Activated T-cell treated with anti-CD3 and anti-CD28 coated beads for 4 hours (primary cell): ENCODE measurements around the gene MRPL38.
A peak's percentile ranks its signal among the peaks of the same experiment; 100 is the strongest.

ENCODE experiments used
- DNase-seq: peaks from one replicate; pipeline ENCODE4 v3.0.0-alpha.2; 2020

MRPL38 gene

DNA sequence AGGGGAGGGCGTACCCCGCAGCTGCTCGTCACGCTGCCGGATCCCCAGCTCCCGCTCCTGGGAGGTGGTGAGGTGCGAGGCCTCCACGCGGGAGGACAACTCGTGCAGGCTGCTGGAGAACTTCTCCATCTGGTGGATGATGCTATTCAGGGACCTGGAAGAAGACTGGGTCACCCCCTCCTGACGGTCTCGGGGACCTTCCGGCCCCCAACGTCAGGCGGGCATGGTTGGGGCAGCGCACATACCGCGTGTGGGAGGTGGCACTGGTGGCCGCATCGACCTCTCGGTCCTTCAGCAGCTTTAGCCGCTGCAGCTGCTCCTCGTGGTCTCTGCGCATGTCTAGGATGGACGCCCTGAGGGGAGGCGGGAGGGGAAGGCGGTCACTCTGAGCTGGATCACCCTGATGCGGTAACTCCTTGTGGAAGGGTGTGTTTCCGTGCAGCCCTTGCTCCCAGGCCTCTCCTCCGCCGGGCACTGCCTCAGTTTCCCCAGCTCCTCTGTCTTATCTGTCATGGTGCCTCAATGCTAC is 13.3 kb upstream of the MRPL38 start:
- DNase-seq, result no peak

DNA sequence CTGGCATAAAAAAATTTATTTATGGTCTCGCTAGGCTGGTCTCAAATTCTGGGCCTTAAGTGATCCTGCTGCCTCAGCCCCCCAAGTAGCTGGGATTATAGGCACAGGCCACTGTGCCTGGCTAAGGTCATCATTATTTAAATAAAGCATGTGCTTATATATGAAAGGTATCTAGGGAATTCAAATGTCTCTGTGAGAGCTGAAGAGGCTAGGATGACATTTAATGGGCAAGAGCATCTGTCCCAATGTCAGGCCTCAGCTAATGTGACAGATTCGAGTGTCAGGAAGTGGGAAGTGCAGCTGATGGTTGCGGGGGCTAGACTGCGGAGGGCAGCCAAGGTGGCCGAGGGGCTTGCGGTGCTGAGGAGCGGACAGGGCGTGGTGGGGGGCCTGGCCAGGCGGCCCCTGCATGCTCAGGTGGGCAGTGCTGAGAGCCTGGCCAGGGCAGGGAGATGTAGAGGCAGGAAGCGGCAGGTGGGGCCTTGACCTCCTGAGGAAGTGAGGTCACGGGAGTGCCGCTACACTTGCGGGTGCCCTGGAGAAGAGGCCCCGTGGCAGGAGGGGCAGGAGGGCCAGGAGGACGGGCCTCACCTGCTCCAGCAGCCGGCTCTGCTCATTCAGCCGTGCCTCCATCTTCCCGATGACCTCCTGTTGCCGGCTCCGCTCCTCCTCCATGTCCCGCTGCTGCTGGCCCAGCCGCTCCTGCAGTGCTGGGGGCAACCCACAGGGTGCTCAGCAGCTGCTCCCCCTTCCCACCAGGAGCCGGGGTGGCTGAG is 12.6 kb upstream of the MRPL38 start:
- no peak for DNase-seq

DNA sequence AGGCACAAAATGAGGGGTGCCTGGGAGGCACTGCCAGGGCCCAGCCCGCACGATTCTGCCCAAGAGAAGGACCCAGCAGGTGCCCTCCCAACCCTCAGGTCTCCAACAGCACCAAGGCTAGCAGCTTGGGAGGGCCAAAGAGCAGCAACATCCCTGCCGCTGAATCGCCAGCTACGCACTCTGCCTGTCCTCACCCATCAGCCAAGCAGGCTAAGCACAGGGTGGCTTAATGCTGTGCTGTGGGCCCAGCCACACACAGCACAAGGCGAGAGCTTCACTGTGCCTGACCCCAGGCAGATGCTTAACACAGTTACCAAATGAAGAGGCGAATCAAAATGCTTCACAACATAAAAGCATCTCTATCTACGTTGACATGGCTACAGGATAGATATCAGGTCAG is 10.6 kb upstream of the MRPL38 start:
- no peak for DNase-seq

DNA sequence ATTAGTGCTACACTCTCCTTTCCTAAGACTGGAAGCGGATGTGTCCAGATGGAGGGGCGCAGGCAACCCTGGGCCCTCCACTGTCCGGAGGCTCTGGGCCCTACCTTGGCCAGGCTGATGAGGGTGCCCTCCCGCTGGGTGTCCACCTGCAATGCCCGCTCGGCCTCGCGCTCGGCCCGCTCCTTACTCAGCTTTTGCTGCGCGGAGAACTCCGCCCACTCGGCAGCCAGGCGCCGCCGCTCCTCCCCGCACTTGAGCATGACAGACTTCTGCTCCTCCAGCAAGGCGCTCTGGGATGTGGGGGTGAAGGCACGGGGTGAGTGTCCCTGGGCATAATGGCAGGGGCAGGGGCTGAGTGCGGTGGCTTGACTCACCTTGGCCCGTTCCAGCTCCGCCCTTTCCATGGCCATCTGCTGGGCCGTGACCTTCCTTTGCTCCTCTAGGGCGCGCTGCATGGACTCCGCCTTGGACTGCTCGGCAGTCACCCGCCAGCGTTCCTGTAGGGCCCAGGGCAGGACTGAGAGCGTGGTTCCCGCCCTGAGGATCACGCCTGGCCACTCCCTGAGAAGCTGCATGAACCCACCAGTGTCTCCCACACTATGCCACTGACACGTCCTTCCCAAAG is 10.1 kb upstream of the MRPL38 start:
- no peak for DNase-seq

DNA sequence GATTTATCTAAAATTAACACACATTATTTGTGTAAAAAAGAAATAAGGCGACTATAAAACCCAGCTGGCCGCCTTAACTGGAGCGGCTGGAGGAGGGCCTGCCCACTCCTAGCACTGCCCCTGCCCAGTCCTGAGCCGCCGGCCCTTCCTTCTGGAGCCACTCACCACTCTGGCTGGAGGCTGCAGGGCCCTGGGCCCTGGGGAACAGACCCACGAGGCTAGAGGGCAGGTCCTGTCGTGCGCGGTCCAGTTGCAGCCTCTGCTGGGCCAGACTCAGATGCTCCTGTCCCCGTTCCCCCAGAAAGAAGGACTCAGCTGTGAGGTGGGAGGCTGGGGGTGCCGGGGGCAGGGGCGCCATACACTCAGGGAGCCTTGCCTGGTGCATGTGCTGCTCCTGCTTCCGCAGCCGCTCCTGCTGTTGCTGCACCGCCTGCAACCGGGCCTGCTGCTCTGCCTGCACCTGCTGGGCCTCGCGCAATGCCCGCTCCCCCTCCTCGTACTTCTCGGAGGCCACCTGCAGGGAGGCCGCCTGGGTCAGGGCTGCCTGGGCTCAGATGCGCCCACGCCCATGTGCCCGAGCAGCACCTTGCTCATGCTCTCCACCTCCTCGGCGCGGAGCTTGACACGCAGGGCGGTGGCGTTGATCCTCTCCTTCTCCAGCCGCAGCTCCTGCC is 9.0 kb upstream of the MRPL38 start:
- DNase-seq, result no peak

DNA sequence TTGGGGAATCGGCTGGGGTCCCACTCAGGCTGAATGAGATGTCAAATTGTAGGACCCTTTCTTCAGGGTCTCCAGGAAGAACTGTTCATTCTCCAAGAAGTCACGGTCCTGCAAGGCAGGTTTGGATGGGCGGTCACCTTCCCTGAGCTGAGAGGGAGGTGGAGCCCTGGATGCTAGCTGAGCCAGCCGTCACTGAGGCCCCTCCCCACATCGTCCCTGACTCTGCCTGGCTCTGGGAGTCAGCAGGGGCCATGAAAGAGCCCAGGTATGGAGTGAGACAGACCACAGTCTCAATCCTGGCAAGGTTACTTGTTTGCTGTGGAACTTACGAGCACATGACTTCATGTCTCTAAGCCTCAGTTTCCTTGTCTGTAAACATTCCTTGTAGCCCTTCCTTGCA is 6.0 kb upstream of the MRPL38 start:
- DNase-seq, result no peak

DNA sequence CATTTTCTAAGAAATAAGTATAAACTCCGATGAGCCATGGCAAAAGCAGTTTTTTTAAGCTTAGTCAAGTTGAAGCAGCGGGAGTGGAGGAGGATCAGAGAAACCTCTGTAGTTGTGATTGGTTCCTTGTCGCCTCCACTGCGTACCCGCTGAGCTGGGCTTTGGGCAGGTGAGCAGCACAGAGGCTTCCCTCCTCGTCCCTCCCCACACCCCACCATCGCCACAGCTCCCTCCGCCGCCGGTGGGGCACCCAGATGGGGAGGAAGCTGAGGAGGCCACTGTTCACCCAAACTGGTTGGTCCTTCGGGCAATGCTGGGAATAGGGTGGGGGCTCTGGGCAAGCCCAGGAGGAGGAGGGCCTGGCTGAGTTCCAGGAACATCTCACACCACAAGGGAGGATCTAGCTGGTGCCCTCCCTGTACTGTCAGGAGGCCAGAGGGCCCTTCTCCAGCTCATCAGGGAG is 5.2 kb upstream of the MRPL38 start:
- no peak for DNase-seq

DNA sequence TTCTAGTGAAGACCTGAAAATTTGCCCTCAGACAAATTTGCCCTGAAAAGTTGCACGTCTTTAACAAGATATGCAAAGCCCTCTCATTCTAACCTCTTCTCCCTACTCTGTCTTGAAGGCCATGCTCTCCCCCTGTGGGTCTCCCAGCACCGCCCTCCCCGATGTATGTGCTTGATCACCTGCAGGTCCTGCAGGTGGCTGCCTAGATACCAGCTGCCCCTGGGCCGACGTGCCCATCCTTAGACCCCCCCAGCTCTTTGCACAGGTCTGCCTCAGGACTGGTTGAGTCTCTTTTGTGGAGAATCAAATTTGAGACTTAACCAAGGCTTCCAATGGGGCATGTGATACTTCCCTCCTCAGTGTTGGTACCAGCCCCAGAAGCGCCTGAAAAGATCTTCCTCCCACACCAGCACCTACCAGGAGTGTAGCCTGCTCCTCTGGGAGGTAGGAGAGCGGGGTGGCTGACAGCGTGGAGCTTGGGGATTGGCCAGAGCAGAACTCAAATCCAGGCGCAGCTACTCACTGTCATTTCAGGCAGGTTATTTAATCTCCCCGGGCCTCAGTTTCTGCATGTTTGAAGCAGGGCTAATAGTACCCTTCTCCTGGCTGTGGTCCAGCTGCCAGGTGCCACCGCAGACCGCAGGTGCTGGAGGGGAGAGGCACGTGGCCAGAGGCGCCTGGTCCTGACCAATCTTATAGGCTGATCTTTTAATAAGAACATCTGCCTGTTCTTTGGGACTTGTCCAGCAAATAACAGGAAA is 4.5 kb upstream of the MRPL38 start:
- no peak for DNase-seq

DNA sequence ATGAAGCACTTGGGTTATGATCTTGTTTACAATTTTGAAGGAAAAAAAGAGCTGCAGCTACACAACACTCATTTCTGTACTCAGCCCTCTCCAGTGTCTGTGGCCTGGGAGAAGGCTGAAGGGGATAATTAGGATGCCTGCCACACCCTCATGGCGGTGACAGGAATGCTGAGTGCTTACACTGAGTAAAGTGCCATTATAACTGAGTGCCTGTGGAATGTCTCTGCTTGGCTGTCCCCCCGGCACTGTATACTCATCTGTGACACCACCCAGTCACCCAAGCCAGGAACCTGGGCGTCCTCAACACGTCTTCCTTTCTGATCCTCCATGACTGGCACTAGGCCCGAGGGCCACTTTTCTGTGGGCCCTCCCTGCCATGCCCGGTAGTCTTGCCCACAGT is 3.5 kb upstream of the MRPL38 start:
- DNase-seq, result no peak

DNA sequence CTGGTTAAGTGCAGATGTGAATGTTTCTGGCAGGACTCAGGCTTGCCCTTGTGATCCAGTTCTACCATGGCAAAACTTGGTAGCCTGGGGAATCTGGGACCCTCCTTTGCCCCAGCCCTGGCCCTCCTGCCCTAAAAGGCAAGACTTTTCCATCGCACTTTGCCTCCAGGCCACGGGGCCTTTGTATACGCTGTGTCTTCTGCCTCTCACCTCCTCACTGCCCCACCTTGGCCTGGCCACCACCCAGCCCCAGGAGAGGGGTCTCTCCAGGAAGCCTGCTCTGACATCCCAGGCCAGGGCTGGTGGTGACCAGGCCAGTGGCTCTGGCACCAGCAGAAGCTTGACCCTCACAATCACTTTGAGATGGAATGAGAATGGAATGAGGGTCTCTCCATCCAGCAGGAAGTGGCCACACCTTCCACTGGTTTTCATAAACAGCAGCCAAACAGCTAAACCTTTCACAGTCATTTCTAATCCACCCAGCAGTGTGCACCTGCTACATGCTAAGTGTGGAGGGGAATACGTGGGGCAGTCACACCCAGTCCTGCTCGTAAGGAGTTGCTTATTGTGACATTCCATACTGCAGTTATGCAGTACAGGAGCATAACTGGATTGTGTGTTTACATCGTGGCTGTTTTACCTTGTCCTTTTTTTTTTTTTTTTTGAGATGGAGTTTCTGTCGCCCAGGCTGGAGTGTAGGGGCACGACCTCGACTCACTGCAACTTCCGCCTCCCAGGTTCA is 1.6 kb upstream of the MRPL38 start:
- no peak for DNase-seq

DNA sequence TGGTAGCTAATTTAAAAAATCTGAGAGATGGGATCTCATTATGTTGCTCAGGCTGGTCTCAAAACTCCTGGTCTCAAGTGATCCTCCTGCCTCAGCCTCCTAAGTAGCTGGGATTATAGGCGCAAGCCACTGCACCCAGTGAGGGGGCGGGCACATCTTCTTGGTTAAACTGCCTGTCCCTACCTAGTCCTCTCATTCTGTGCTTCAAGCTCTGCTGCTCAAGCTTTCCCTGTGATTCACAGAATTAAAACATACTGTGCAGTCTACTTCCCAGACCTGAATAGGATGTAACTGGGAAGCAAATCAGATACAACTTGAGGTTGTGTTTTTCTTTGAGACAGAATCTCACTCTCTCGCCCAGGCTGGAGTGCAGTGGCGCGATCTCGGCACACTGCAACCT is 2.3 kb downstream of the MRPL38 start:
- no peak for DNase-seq

DNA sequence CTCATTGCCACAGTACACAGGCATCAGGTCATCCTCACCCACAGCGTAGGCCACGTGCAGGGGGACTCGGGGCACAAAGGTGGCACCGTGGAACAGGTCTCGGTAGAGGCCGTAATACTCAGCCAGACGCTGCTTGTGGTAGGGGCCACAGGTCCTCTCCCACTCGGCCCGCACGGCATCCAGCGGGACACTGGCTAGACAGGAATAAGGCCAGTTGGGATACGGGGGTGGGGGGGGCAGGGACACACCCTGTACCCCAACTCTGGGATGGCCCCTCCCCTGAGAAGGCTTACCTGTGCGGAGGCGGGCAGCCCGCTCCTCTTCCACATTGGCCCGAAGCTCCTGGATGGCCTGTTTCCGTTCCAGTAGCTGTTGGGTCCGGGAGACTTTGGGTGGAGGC is 3.0 kb downstream of the MRPL38 start:
- DNase-seq, result no peak

DNA sequence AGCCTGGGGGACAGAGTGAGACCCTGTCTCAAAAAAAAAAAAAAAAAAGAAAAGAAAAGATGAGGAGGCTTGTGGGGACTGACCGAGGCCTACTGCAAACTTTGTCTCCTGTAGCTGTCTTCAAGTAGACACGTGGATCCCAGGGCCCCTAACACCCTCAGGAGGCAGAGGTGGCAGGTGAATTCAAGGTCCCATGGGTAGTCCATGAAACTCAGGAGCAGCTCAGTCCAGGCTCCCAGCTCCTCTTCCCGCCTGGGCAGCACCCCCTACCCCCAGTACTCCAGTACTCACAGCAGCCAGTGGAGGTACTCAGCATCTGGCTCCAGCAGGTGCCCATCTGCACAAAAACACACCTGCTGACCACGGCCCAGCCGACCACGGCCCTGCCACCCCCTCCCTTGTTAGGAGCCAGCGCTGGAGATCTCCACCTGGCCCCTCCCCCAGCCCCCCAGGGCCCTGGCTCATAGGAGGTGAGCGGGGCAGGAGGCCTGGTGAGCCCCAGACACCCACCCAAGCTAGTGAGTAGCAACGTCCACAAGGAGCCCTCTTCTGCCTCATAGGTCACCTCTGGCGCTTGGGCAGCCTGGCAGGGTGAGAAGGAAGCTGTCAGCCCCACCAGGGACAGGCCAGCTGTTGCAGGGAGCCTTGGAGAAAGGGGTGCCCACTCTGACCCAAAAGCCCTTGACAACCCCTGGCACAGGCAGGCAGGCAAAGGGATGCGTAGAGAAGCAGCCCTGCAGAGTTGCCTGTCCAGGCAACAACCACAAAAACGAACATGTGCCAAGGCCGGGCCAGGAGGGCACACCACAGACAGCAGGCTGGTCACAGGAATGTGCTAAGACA is 3.8 kb downstream of the MRPL38 start:
- no peak for DNase-seq

DNA sequence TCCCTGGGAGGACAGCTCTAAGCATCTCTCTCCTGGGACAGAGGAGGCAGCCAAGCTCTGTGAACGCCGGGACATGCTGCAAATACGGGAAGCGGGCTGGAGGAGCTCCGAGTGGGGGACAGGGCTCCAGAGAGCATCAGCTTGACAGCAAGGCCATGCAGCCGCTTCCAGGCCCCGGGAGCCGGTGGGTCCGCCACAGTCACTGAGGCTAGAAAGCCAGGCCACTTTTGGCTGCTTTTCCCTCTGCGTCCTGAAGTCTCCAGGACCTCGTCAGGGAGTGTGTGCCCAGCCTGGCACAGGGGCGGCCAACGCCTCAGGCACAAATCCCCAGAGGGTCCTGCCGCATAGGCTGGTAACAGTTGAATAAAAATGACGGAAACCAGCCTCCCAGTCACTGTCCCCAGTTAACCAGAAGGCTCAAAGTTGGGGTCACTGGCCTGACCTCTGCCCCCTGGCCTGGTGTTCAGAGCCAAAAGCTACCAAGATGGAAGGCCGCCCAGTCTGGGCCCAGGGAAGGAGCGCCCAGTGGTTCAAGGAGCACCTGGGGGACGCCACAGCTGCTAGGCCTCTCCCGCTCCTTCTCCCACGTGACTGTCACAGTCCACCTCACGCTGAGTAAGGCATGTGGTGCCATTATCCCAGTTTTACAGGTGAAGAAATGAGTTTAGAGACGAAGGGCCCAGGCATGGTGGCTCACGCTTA is 4.8 kb downstream of the MRPL38 start:
- DNase-seq, result no peak

DNA sequence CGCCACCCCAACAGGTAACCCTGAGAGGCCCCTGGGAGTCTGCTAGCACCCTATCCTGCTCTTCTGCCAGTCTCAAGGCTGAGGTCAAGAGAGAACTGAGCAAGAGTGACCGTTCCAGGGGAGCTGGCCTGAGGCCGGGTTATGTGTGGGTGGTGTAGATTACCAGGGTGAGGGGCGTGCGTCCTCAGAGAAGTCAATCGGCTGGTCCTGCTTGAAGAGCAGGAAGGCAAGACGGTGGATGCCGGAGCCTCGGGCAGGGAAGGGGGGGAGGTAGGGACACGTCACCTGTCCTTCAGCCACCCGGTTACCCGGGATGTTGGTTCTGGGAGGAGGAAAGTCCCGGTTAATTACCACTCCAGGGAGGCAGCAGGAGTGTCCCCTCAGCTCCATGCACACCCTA is 5.3 kb downstream of the MRPL38 start:
- DNase-seq, result no peak

DNA sequence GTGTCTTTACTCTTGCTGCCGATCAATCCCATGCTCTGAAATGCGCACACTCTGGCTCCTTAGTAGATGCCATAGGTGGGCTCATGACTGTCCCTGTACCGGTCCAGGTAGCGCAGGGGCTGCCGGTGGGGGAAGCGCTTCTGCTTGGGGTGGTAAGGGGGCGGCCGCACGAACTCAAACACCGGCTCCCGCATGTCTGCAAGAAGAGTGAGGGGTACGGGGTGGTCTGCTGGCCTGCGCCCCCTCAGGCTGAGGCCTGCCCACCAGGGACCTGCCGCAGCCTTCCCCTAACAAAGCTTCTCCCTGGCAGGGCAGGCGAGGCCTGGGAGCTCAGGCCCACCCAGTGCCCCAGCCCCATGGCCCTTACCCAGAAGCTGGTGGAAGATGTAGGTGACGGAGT is 5.9 kb downstream of the MRPL38 start:
- DNase-seq, result no peak

DNA sequence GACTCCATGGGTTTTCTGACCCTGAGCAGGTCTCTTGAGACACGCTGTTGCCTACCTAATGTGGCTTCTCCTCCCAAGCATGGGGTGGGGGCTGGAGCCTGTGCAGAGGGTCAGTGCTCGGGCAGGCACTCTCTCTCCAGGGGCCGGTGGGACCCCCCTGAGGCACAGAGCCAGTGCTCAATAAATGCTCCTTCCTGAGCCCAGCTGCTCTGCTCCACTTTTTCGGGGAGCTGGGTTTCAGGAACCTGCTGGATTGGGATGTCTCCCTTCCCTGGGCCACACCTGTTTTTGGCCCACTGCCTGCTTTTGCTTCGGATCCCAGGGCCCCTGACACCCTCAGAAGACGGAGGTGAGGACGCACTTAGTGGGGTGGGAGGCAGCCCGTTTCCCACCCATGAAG is 6.6 kb downstream of the MRPL38 start:
- DNase-seq, result no peak

DNA sequence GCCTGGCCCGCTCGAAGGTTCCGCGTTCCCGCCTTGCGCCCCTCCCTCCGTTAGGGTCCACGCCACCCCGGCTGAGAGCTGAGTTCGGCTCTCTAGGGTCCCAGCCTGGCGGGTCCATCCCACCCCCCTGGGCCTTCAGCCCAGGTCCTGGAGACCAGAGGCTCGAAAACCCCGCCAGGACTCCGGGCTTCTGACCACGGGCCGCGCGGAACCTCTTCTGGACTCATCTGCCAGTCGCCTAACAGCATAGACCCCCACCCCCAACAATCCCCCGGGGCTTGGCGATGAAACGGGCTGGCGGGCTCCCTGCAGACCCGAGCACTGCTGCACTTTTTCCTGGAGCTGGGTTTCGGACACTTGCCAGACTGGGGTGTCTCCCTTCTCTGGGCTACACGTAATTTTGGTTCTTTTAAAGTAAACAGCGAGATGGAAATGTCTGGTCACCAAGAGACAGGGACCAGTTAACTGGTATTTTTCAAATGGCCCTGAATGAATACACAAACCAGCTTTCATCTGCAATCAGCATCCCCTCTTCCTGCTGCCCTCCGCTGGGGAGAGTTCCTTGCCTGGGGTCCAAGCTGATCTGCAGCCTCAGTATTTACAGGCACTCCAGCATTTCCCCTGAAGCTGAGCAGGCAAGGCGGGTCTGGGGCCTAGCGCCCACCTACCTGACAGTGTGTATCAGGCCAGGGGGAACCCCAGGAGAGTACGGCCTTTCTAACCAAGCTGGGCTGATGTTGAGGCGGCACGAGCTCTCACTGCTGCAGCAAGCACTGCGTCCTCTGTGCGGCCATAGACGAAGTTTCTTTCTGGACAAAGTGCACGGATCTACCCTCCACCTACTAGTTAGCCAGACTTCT is 7.3 kb downstream of the MRPL38 start:
- DNase-seq, result no peak

DNA sequence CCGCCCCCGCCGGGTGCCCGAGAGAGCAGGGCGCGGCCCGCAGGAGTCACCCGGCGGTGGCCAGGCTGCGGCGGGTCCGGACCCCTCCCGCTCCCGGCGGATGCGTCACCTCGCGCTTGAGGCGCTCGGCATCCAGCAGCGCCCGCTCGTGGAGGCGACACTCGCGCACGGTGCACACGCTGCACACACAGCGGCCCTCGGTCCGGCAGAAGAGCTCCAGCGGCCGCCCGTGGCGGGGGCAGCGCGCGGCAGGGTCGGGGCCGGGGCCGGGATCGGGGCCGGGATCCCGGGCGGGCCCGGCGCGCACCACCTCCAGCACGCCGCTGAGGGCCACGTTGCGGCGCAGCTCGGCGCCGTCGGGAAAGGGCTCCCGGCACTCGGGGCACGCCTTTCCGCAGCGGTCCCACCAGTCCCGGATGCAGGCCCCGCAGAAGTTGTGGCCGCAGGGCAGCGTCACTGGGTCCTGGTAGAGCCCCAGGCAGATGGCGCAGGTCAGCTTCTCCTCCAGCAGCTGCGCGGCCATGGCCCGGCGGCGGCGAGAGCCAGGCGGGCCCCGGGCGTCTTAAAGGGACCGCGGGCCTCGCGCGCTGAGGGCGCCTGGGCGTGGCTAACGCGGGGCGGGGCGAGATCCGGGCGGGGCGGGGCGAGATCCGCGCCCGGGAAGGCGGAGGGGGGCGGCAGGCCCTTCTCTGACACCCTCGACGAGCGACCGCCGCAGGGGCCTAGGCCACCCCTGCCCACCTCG is 8.1 kb downstream of the MRPL38 start, which contains the start of gene TRIM65:
Gene TRIM65, minus strand, starts transcription at position 537 of the 745 bp plus-strand sequence. Its CDS starts 14 bp downstream, at position 523.
- peak; percentile 71 for DNase-seq
